MCF 10A (cell line): ENCODE results near the gene CCDC201. TPM values are rescaled to one million over a fixed set of nuclear protein-coding genes. Genes with fewer than 3 reads are reported as not detected.

ENCODE experiments used
- total RNA-seq: library from RNA; stranded (reverse); gene quantifications from 2 replicates; pipeline ENCODE4 v1.2.3, GENCODE V29; 2022

The CCDC201 gene
- total RNA-seq, 1 experiment from 2014 or later = not detected

Other genes starting within 250 kb of the CCDC201 start
- gene IGFBP1, start 15.4 kb upstream of the CCDC201 start, total RNA-seq = not detected in 2 replicates
- gene IGFBP3, start 48.2 kb upstream of the CCDC201 start, total RNA-seq = 42.9 and 164 TPM in 2 replicates